GM18520 (cell line): ENCODE measurements around the gene CASP2.

Experiments
- ATAC-seq: cut with Tn5 transposase; IDR thresholded peaks from one replicate; pipeline ENCODE4 v1.9.1; 2021; ENCODE audit not compliant: unreplicated experiment

CASP2 gene

GRCh38 chr7:143325240-143325639 lies 37.1 kb downstream of the CASP2 start:
- ATAC-seq, result peak; percentile 84

GRCh38 chr7:143327903-143328302 lies 39.8 kb downstream of the CASP2 start:
- ATAC-seq, result no peak

GRCh38 chr7:143329471-143330170 lies 41.5 kb downstream of the CASP2 start:
- no peak for ATAC-seq

GRCh38 chr7:143331179-143331801 lies 43.1 kb downstream of the CASP2 start:
- no peak for ATAC-seq

DNA sequence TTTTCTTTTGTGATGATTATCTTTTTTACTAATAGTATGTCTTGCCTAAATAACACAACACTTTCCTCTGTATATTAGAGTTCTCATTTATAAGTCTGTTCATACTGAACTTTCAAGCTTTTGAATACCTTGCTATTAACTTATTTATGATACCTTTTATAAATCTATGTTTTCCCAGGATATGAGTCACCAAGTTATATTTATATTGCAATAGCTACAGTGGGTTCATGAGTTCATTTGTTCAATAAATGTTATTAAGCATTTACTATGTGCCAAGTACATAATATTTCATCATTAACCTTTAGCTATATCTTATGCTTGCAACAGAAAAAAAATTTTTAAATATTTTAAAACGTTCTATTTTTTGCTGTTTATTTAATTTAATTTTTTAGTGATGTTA lies 46.1 kb downstream of the CASP2 start:
- no peak for ATAC-seq

- no peak for ATAC-seq
These were observed 49.1 kb downstream of the CASP2 start for GRCh38 chr7:143337216-143337615.

- no peak for ATAC-seq
These were observed 53.7 kb downstream of the CASP2 start for GRCh38 chr7:143341842-143342241.

GRCh38 chr7:143343596-143343995 lies 55.4 kb downstream of the CASP2 start:
- no peak for ATAC-seq

DNA sequence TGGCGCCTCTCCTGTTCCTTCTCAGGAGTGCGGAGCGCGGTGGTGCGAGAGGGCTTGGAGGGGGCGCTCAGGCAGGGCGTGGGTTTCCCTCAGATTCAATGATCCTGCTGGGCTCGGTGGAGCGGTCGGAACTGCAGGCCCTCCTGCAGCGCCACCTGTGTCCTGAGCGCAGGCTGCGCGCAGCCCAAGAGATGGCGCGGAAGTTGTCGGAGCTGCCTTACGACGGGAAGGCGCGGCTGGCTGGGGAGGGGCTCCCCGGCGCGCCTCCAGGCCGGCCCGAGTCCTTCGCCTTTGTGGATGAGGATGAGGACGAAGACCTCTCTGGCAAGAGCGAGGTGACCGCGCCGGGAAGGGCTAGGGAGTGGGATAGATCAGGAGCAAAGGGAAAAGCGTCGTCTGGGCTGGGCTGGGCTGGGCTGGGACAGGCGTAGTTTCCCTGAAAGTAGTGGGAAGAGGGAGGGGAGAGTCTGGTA lies 57.3 kb downstream of the CASP2 start:
- no peak for ATAC-seq

- no peak for ATAC-seq
These were observed 57.9 kb downstream of the CASP2 start for GRCh38 chr7:143346018-143346417.

DNA sequence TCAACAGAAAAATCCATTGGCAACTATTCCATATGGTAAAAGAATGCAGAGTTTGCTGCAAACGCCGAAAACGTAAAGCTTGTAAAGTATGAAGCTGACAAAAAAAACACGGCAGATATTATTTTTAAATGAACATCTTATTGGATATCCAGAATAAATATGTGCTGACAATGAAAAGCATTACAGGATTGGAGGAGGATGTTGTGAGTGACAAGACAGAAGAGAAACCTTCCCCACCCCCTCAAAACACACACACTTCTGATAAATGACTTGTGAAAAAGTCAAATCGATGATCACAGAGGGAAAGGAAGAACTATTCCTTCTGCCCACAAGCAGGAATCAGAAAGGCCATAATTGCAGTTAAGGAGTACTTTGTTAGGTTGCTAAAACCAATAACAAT lies 59.8 kb downstream of the CASP2 start:
- ATAC-seq, result no peak

DNA sequence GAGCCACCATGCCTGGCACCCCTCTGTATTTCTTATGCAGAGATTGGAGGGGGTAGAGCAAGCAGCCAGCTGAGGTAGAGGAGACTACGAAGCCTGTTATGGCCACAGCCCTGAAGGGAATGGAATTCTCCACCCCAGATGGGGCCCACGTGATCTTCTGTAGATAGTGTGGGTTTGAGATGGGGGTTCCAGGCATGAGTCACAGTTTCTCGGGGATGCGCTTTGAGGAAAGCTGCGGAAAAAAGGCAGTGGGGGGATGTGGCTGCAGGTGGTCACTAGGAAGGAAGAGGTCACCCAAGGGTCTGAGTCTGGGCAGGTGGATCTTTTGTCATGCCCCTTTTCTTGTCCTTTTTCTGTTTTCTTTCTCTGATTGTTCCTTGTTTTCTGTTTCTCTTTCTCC lies 62.9 kb downstream of the CASP2 start:
- no peak for ATAC-seq

DNA sequence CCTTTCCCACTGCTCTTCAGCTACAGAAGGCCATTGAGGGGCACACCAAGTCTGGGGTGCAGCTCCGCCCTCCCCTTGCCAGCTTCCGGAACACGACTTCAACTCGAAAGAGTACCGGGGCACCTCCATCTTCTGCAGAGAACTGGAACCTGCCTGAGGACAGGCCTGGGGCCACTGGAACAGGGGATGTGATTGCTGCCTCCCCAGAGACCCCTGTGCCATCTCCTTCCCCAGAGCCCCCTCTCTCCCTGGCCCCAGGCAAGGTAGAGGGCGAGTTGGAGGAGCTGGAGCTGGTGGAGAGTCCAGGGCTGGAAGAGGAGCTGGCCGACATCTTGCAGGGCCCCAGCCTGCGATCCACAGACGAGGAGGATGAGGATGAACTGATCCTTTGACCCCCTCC lies 63.4 kb downstream of the CASP2 start:
- ATAC-seq, result no peak

GRCh38 chr7:143352531-143353002 lies 64.4 kb downstream of the CASP2 start:
- ATAC-seq, result no peak

DNA sequence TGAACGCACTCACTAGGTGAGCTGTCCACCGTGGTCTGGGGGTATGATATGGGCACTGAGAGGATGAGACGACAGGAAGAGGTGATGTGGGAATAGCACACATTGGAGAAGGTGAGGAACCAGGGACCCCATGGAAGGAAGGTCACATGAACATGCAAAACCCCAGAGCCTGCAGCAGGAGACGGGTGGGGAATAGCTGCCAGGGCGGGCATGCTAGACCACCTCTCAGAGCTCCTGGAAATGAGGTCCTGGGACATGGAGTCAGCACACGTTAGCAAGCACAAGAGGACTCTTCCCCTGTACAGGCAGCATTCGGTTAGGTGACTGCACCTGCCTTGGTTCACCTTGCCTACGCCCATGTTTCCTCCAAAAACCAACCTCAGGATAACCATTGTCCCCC lies 66.2 kb downstream of the CASP2 start:
- ATAC-seq, result no peak

DNA sequence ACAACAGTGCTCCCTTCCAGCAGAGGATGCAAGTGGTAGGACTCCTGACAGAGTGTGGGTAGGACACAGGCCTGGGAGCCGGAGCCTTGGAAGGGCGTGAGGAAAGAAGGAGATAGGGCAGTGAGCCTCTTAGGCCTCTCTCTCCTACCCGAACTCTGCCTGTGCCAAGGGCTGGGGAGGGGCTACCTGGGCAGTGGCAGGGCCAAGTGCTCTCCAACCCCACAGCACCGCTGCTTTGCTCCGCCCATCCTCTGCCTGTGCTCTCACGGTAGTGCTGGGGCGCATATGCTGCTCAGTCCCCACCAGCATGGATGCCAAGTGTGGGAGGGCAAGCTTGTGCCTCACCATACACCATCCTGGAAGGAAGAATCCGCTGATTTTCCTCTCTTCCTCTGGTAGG lies 66.8 kb downstream of the CASP2 start:
- no peak for ATAC-seq

DNA sequence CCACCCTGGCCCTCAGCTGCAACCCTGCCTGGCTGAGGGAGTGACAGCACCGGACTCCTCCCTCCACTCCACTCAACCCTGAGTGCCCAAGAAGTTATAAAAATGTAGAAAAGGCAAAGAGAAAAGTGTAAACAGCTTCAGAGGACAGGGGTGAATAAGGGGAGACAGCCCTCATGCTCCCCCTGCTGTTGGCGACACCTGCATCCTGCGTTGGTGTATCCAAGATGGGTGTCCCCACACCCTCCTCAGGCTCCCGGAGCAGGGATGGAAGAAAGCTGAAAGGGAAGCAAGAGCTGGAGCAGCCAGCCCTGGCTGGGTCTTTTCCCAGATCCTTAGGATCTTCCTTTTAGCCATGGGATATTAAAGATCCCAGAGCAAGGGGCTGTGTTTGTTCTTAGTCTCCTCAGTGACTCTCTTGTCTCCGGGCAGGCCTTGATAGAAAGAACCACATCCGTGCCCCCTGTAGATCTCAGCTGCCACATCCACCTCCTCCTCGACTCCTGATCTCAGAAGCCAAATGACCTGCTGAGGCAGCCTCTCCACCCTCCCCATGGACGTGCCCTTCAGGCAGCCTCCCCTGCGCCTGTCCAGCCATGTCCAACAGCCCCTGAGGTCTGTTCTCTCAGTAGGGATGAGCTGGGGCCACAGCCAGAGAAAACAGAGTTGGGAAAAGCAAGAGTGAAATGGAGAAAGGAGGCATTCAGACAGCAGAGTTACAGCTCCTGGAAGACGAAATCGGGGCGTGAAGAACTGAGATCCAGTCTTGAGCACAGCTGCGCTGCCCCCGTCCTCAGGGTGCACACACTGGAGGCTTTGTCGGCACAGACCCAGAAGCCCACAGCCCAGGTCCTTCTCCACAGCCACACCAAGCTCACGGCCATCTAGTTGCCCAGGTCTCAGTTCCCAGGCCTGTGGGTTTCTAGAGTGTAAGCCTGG lies 67.6 kb downstream of the CASP2 start:
- ATAC-seq, result no peak

GRCh38 chr7:143356414-143357050 lies 68.4 kb downstream of the CASP2 start:
- ATAC-seq, result no peak
